Omental fat pad (tissue), 4 donors: Measurements from ENCODE around the gene PCBP3. TPM values are rescaled to one million over a fixed set of nuclear protein-coding genes. Genes with fewer than 3 reads are reported as not detected.

Source experiments
- ATAC-seq: fragments of 150-250 bp; one replicate; pipeline ENCODE4 v1.9.1; 2016; ENCODE audit warnings: mild to moderate bottlenecking, moderate library complexity; ENCODE audit not compliant: low FRiP score
- DNase-seq: peaks from one replicate; pipeline ENCODE4 v3.0.0-alpha.2; 2019; ENCODE audit warnings: low spot score
- CTCF ChIP-seq, 3 donors: fragments of 450-650 bp; IDR thresholded peaks; one replicate each; pipeline ENCODE4 v1.5.1; 2016 to 2017; ENCODE audit warnings: antibody characterized with exemption in 3 of 3, mild to moderate bottlenecking in 3 of 3, moderate library complexity in 2 of 3
- total RNA-seq, 4 donors: library from RNA; depleted of rRNA; stranded (reverse); fragments of >200 nt; gene quantifications; one replicate each; pipeline ENCODE4 v1.1.0, GENCODE V29; 2016

The PCBP3 gene
- total RNA-seq, 4 donors from 2014 or later, result 1.1 to 26.8 (median 14.8) TPM

GRCh38 chr21:45724994-45725843, 81.7 kb downstream of the PCBP3 start:
- no peak for TF ChIP-seq CTCF (IDR thresholded peaks at IDR 0.05)
- no peak for ATAC-seq
- DNase-seq, result no peak

GRCh38 chr21:45725844-45726200, 82.3 kb downstream of the PCBP3 start:
- no peak for TF ChIP-seq CTCF (IDR thresholded peaks at IDR 0.05)
- ATAC-seq (no peak), DNase-seq (no peak)

- no peak for ATAC-seq
- TF ChIP-seq CTCF (IDR thresholded peaks at IDR 0.05), result no peak
- DNase-seq, result no peak
Observed at GRCh38 chr21:45726438-45726837, 82.9 kb downstream of the PCBP3 start.

- no peak for TF ChIP-seq CTCF (IDR thresholded peaks at IDR 0.05)
Observed at GRCh38 chr21:45727390-45727789, 83.9 kb downstream of the PCBP3 start.

GRCh38 chr21:45735259-45736000, 91.9 kb downstream of the PCBP3 start:
- DNase-seq (no peak), ATAC-seq (no peak)

More at GRCh38 chr21:45727390-45727789, 83.9 kb downstream of the PCBP3 start:
- no peak for ATAC-seq
- DNase-seq, result no peak

GRCh38 chr21:45736042-45736689, 92.6 kb downstream of the PCBP3 start:
- no peak for ATAC-seq
- no peak for DNase-seq
- TF ChIP-seq CTCF (IDR thresholded peaks at IDR 0.05), result no peak

More at GRCh38 chr21:45735259-45736000, 91.9 kb downstream of the PCBP3 start:
- TF ChIP-seq CTCF (IDR thresholded peaks at IDR 0.05), result no peak
